DND-41 (cell line): ENCODE results near the gene TIE1.

Experiments used
- EZH2 ChIP-seq: IDR thresholded peaks from 3 replicates; pipeline ENCODE4 v1.6.1; 2012; ENCODE audit warnings: borderline replicate concordance, low read depth, mild to moderate bottlenecking, moderate library complexity, low read length, inconsistent platforms; ENCODE audit not compliant: severe bottlenecking
- TF ChIP-seq, protein P1 (sequence below): IDR thresholded peaks from 2 replicates; pipeline ENCODE4 v1.5.1; 2012; ENCODE audit warnings: borderline replicate concordance, low read length, moderate library complexity, mild to moderate bottlenecking; ENCODE audit not compliant: poor library complexity, severe bottlenecking; ENCODE audit errors: extremely low read depth

DNA sequence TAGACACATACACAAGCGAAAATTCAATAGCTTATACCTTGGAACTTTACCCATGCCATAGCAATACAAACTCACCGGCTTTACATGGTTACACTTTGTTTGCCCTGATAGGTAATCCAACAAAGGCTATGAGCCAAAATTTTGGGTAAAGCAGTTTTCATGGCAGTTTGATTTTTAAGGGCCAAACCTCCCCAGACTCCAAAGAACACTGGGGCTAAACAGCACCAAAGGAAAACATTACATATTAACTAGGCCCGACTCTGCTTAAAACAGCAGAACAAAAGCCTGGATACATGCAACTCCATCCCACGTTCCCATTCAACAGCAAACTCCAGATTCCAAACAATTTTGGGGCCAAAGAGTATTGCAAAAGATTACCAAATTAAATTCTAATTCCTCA lies 35.4 kb upstream of the TIE1 start:
- TF ChIP-seq, protein P1, sequence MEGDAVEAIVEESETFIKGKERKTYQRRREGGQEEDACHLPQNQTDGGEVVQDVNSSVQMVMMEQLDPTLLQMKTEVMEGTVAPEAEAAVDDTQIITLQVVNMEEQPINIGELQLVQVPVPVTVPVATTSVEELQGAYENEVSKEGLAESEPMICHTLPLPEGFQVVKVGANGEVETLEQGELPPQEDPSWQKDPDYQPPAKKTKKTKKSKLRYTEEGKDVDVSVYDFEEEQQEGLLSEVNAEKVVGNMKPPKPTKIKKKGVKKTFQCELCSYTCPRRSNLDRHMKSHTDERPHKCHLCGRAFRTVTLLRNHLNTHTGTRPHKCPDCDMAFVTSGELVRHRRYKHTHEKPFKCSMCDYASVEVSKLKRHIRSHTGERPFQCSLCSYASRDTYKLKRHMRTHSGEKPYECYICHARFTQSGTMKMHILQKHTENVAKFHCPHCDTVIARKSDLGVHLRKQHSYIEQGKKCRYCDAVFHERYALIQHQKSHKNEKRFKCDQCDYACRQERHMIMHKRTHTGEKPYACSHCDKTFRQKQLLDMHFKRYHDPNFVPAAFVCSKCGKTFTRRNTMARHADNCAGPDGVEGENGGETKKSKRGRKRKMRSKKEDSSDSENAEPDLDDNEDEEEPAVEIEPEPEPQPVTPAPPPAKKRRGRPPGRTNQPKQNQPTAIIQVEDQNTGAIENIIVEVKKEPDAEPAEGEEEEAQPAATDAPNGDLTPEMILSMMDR: no peak
- TF ChIP-seq EZH2: no peak
